Smooth muscle cell (in vitro differentiated cells): ENCODE measurements around the gene LRRC8C. TPM values are rescaled to one million over a fixed set of nuclear protein-coding genes. Genes with fewer than 3 reads are reported as not detected.

ENCODE experiments used
- DNase-seq: peaks from one replicate; lab custom pipeline; 2025; ENCODE audit not compliant: unreplicated experiment; lab: John Stamatoyannopoulos, UW
- H2AFZ ChIP-seq: fragments of 200-600 bp; sonication (generic); 2 replicates; pipeline ENCODE4 v1.6.0; 2016; ENCODE audit warnings: antibody characterized with exemption, low read depth, mild to moderate bottlenecking
- H3F3A ChIP-seq: fragments of 200-600 bp; sonication (generic); 2 replicates; pipeline ENCODE4 v1.6.0; 2017; ENCODE audit warnings: antibody characterized with exemption, low read depth
- H3K27ac ChIP-seq: fragments of 200-600 bp; sonication (generic); 2 replicates; pipeline ENCODE4 v1.5.1; 2016; ENCODE audit warnings: low read depth, mild to moderate bottlenecking
- H3K27me3 ChIP-seq: fragments of 200-600 bp; sonication (generic); 2 replicates; pipeline ENCODE4 v1.6.1; 2016; ENCODE audit warnings: low read depth, mild to moderate bottlenecking
- H3K36me3 ChIP-seq: fragments of 200-600 bp; sonication (generic); 2 replicates; pipeline ENCODE4 v1.5.1; 2016; ENCODE audit warnings: low read depth
- H3K4me1 ChIP-seq: fragments of 200-600 bp; sonication (generic); 2 replicates; pipeline ENCODE4 v1.5.1; 2016; ENCODE audit warnings: low read depth
- H3K4me2 ChIP-seq: fragments of 200-600 bp; sonication (generic); 2 replicates; pipeline ENCODE4 v1.6.0; 2016; ENCODE audit warnings: mild to moderate bottlenecking
- H3K4me3 ChIP-seq: fragments of 200-600 bp; sonication (generic); 2 replicates; pipeline ENCODE4 v1.5.1; 2016; ENCODE audit warnings: mild to moderate bottlenecking
- H3K79me2 ChIP-seq: fragments of 200-600 bp; sonication (generic); 2 replicates; pipeline ENCODE4 v1.6.0; 2016; ENCODE audit warnings: low read depth, mild to moderate bottlenecking
- H3K9ac ChIP-seq: fragments of 200-600 bp; sonication (generic); 2 replicates; pipeline ENCODE4 v1.6.0; 2016; ENCODE audit warnings: low read depth
- H3K9me3 ChIP-seq: fragments of 200-600 bp; sonication (generic); replicated peaks from 2 replicates; pipeline ENCODE4 v1.5.1; 2016; ENCODE audit warnings: low read depth
- H4K20me1 ChIP-seq: fragments of 200-600 bp; sonication (generic); 2 replicates; pipeline ENCODE4 v1.6.0; 2016; ENCODE audit warnings: low read depth
- CTCF ChIP-seq: fragments of 200-600 bp; sonication (generic); IDR thresholded peaks from 2 replicates; pipeline ENCODE4 v1.5.1; 2017; ENCODE audit warnings: borderline replicate concordance, mild to moderate bottlenecking, antibody characterized with exemption; ENCODE audit not compliant: insufficient read depth, poor library complexity, severe bottlenecking
- WGBS: methylation state at CpG from one replicate; pipeline ENCODE4 v1.1.7; 2016; ENCODE audit warnings: low lambda C conversion rate; 5-methylcytosine and 5-hydroxymethylcytosine counted together
- polyA plus RNA-seq: library from polyadenylated mRNA; unstranded; fragments of >200 nt; fragmentation: Nextera tagmentation; extraction: Ambion mirVana; gene quantifications from 2 replicates; pipeline ENCODE4 v1.2.1, GENCODE V29; 2016
- total RNA-seq: library from RNA; depleted of rRNA; stranded (reverse); fragments of >200 nt; gene quantifications from 2 replicates; pipeline ENCODE4 v1.2.3, GENCODE V29; 2014

Gene LRRC8C
- total and polyA plus RNA-seq, 2 experiments from 2014 or later = 2.2 to 7.2 TPM

- peaks cover 7% of the 10 kb centered on the region for H3K79me2 ChIP-seq
Measured at GRCh38 chr1:89644119-89644814, 11.3 kb downstream of the LRRC8C start.

GRCh38 chr1:89646259-89646658 lies 13.3 kb downstream of the LRRC8C start:
- H3K4me1 ChIP-seq = no peaks in the 10 kb centered on the region
- peaks cover 4% of the 10 kb centered on the region for H3K9me3 ChIP-seq
- no peak for TF ChIP-seq CTCF
- H3K4me3 ChIP-seq = no peak overlapping the region
- 100% methylated on average over 1 of the region's 1 CpG for WGBS
- H3K36me3 ChIP-seq = peaks cover 7% of the 10 kb centered on the region
- no peaks in the 10 kb centered on the region for H3K27me3 ChIP-seq
- no peak overlapping the region for H3K27ac ChIP-seq
- no peaks in the 10 kb centered on the region for H4K20me1 ChIP-seq
- H3K79me2 ChIP-seq = no peaks in the 10 kb centered on the region
- no peaks in the 10 kb centered on the region for H3F3A ChIP-seq
- no peak overlapping the region for H3K4me2 ChIP-seq
- H2AFZ ChIP-seq = no peak overlapping the region
- no peak overlapping the region for H3K9ac ChIP-seq
- DNase-seq = no peak

More at GRCh38 chr1:89644119-89644814, 11.3 kb downstream of the LRRC8C start:
- 94% methylated on average over 9 of the region's 9 CpGs for WGBS
- TF ChIP-seq CTCF = no peak
- Histone ChIP-seq H3K9me3 (peaks cover 4% of the 10 kb centered on the region), H3K9ac (no peak overlapping the region), H3K4me2 (no peak overlapping the region), H3K36me3 (peaks cover 7% of the 10 kb centered on the region), H3K27me3 (no peaks in the 10 kb centered on the region), H3K27ac (no peak overlapping the region), H4K20me1 (no peaks in the 10 kb centered on the region), H3K4me1 (no peaks in the 10 kb centered on the region), H3F3A (no peaks in the 10 kb centered on the region), H2AFZ (no peak overlapping the region), H3K4me3 (no peak overlapping the region)
- DNase-seq = no peak

- H2AFZ ChIP-seq = no peak overlapping the region
- H3K4me2 ChIP-seq = no peak overlapping the region
- H3F3A ChIP-seq = no peaks in the 10 kb centered on the region
- no peak for TF ChIP-seq CTCF
- no peak overlapping the region for H3K9ac ChIP-seq
- peaks cover 7% of the 10 kb centered on the region for H3K36me3 ChIP-seq
- no peaks in the 10 kb centered on the region for H4K20me1 ChIP-seq
- no peaks in the 10 kb centered on the region for H3K79me2 ChIP-seq
- H3K4me1 ChIP-seq = no peaks in the 10 kb centered on the region
- H3K27me3 ChIP-seq = no peaks in the 10 kb centered on the region
- DNase-seq = no peak
- peaks cover 4% of the 10 kb centered on the region for H3K9me3 ChIP-seq
- H3K27ac ChIP-seq = no peak overlapping the region
- H3K4me3 ChIP-seq = no peak overlapping the region
Measured at GRCh38 chr1:89649783-89650182, 16.9 kb downstream of the LRRC8C start.

GRCh38 chr1:89652373-89652772 lies 19.5 kb downstream of the LRRC8C start:
- Histone ChIP-seq H3K4me2 (no peak overlapping the region), H3K27me3 (no peaks in the 10 kb centered on the region), H3K79me2 (no peaks in the 10 kb centered on the region), H3K4me3 (no peak overlapping the region), H3K27ac (no peak overlapping the region), H3K9ac (no peak overlapping the region), H3F3A (no peaks in the 10 kb centered on the region), H4K20me1 (no peaks in the 10 kb centered on the region), H3K4me1 (no peaks in the 10 kb centered on the region), H2AFZ (no peak overlapping the region), H3K9me3 (no peaks in the 10 kb centered on the region), H3K36me3 (no peaks in the 10 kb centered on the region)
- 27% methylated on average over 2 of the region's 2 CpGs for WGBS
- no peak for TF ChIP-seq CTCF
- DNase-seq = no peak
